ENCODE data around the gene NRXN2.

Gene NRXN2

GRCh38 chr11:64644647-64645275, 78.2 kb downstream of the NRXN2 start:
- peak; percentile 21 for DNase-seq

- no peak for DNase-seq
Observed at GRCh38 chr11:64643920-64644646, 78.9 kb downstream of the NRXN2 start.

- no peak for DNase-seq
Observed at GRCh38 chr11:64643256-64643881, 79.6 kb downstream of the NRXN2 start.

- DNase-seq: no peak
Observed at GRCh38 chr11:64642871-64643255, 80.1 kb downstream of the NRXN2 start.

- no peak for DNase-seq
Observed at GRCh38 chr11:64642418-64642735, 80.6 kb downstream of the NRXN2 start.

- DNase-seq: no peak
Observed at GRCh38 chr11:64641596-64642417, 81.2 kb downstream of the NRXN2 start.

GRCh38 chr11:64639885-64640284, 83.1 kb downstream of the NRXN2 start:
- DNase-seq: no peak

GRCh38 chr11:64638829-64639228, 84.2 kb downstream of the NRXN2 start:
- no peak for DNase-seq

GRCh38 chr11:64638018-64638665, 84.9 kb downstream of the NRXN2 start:
- DNase-seq: peak; percentile 17

- DNase-seq: no peak
Observed at GRCh38 chr11:64637334-64638017, 85.5 kb downstream of the NRXN2 start.

- DNase-seq: no peak
Observed at GRCh38 chr11:64633555-64634159, 89.3 kb downstream of the NRXN2 start.

GRCh38 chr11:64632654-64633053, 90.3 kb downstream of the NRXN2 start:
- DNase-seq: no peak

- no peak for DNase-seq
Observed at GRCh38 chr11:64632237-64632636, 90.8 kb downstream of the NRXN2 start.

GRCh38 chr11:64631675-64632074, 91.3 kb downstream of the NRXN2 start:
- DNase-seq: no peak

- DNase-seq: no peak
Observed at GRCh38 chr11:64629796-64630562, 93.0 kb downstream of the NRXN2 start.

- DNase-seq: no peak
Observed at GRCh38 chr11:64629103-64629502, 93.9 kb downstream of the NRXN2 start.

- no peak for DNase-seq
Observed at GRCh38 chr11:64628596-64628995, 94.4 kb downstream of the NRXN2 start.

- no peak for DNase-seq
Observed at GRCh38 chr11:64627371-64627770, 95.6 kb downstream of the NRXN2 start.

GRCh38 chr11:64626637-64627036, 96.4 kb downstream of the NRXN2 start:
- no peak for DNase-seq

GRCh38 chr11:64624883-64625481, 98.0 kb downstream of the NRXN2 start:
- no peak for DNase-seq

GRCh38 chr11:64622681-64623080, 100.3 kb downstream of the NRXN2 start:
- no peak for DNase-seq

All from EL (cell line).